ENCODE measurements around the gene CCL24.
"Not testable (repeated sequence)": the region's sequence is repeated elsewhere in the genome, so short reads cannot be mapped to it uniquely, and the experiment has no call there.

Gene CCL24, protein sequence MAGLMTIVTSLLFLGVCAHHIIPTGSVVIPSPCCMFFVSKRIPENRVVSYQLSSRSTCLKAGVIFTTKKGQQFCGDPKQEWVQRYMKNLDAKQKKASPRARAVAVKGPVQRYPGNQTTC

DNA sequence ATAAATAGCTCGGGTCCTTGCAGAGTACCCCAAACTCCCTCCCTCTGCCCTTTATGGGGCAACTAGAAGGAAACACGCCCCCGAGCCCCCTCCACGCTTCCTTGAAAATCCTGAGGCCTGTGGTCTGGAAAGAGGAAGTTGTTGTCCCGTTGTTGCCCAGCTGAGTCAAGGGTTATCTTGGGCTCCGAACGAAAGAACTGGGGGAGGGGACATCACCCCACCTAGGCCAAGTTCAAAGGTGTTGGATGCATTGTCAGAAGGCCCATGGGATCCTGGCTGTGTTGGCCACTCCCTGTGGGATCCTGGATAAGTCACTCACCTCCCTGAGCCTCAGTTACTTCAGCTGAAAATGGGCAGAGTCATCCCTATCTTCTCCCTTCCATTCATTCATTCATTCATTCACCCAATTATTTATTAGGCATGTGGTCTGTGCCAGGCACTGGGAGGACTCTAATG lies at the start of gene CCL24:
Gene CCL24 (minus strand): TSS at position 26 of the 456 bp plus-strand sequence. CDS start 91 bp downstream, outside the sequence.
- no peak for TF ChIP-seq JUND (IDR thresholded peaks at IDR 0.05; ENCODE audit: low read depth)
- in situ Hi-C loops (cut with HindIII; ENCODE audit: low pct_unique_long_range_greater_than_20kb, low sequenced_read_pairs): no loop called here
- no peak for DNase-seq (ENCODE audit: low read depth in 1 of 2, low spot score in 1 of 2)

DNA sequence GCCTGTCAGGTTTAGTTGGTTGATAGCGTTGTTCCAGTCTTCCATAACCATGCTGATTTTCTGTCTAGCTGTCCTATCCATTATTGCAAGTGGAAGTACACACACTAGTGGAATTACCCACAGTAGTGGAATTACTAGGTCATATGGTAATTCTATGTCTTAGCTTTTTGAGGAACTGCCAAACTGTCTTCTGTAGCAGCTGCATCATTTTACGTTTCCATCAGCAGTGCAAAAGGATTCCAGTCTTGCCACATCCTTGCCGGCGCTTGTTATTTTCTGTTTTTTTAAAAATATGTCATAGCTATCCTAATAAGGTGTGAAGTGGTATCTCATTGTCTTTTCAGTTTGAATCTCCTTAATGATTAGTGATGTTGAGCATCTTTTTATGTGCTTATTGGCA lies 48.0 kb upstream of the CCL24 start:
- in situ Hi-C loops (cut with HindIII; ENCODE audit: low pct_unique_long_range_greater_than_20kb, low sequenced_read_pairs): no loop called here
- no peak for DNase-seq (ENCODE audit: low read depth in 1 of 2, low spot score in 1 of 2)

DNA sequence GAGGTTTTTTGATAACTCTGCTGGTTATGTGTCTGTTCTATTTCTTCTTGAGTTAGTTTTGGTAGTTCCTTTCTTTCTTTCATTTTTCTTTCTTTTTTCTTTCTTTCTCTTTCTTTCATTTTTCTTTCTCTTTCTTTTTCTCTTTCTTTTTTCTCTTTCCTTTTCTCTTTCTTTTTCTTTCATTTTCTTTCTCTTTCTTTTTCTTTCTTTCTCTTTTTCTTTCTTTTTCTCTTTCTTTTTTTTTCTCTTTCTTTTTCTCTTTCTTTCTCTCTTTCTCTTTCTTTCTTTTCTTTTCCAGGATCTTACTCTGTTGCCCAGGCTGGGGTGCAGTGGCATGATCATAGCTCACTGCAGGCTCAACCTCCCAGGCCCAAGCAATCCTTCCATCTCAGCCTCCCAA lies 44.8 kb upstream of the CCL24 start:
- DNase-seq (ENCODE audit: low read depth in 1 of 2, low spot score in 1 of 2): no peak
- in situ Hi-C loops (cut with HindIII; ENCODE audit: low pct_unique_long_range_greater_than_20kb, low sequenced_read_pairs): no loop called here

More for the DNA sequence above, 48.0 kb upstream of the CCL24 start:
- TF ChIP-seq JUND (IDR thresholded peaks at IDR 0.05; ENCODE audit: low read depth): no peak

DNA sequence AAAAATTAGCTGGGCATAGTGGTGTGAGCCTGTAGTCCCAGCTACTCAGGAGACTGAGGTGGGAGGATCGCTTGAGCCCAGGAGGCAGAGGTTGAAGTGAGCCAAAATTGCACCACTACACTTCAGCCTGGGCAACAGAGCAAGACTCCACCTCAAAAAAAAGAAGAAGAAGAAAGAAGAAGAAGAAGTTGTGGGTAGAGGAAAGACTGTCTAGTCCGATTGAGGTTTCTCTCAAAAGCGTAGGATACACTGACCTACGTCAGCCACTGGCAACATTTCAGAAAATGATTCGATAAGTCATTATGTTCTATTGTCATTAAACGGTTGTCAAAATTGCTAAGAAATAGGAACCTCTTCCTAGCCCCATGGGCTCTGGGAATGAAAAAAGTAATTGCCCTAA lies 42.9 kb upstream of the CCL24 start:
- no peak for TF ChIP-seq JUND (IDR thresholded peaks at IDR 0.05; ENCODE audit: low read depth)
- in situ Hi-C loops (cut with HindIII; ENCODE audit: low pct_unique_long_range_greater_than_20kb, low sequenced_read_pairs): no loop called here
- no peak for DNase-seq (ENCODE audit: low read depth in 1 of 2, low spot score in 1 of 2)

More for the DNA sequence above, 44.8 kb upstream of the CCL24 start:
- no peak for TF ChIP-seq JUND (IDR thresholded peaks at IDR 0.05; ENCODE audit: low read depth)

DNA sequence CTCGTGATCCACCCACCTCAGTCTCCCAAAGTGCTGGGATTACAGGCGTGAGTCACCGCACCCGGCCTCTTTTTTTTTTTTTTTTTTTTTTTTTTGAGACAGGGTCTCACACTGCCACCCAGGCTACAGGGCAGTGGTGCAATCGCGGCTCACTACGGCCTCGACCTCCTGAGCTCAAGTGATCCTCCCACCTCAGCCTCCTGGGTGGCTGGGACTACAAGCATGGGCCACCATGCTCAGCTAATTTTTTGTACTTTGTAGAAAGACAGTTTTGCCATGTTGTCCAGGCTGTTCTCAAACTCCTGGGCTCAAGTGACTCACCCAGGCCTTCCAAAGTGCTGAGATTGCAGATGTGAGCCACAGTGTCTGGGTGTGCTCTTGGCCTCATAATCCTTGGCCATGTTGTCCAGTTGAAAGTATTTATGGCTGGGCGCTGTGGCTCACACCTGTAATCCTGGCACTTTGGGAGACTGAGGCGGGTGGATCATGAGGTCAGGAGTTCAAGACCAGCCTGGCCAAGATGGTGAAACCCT lies 41.3 kb upstream of the CCL24 start:
- DNase-seq (ENCODE audit: low read depth in 1 of 2, low spot score in 1 of 2); in situ Hi-C loops (cut with HindIII; ENCODE audit: low pct_unique_long_range_greater_than_20kb, low sequenced_read_pairs): not testable (repeated sequence)

DNA sequence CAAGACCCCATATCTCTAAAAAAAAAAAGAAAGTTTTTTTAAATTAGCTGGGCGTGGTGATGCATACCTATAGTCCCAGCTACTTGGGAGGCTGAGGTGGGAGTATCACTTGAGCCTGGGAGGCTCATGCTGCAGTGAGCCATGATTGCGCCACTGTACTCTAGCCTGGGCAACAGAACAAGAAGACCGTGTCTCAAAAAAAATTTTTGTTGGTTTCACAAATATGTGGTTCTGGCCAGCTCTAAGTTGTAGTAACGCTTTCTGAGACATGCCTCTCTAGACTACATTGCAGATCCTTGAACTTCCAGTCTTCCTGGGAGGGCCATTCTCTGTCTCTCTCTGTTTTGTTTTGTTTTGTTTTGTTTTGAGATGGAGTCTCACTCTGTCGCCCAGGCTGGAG lies 40.6 kb upstream of the CCL24 start:
- in situ Hi-C loops (cut with HindIII; ENCODE audit: low pct_unique_long_range_greater_than_20kb, low sequenced_read_pairs): no loop called here
- no peak for TF ChIP-seq JUND (IDR thresholded peaks at IDR 0.05; ENCODE audit: low read depth)
- DNase-seq (ENCODE audit: low read depth in 1 of 2, low spot score in 1 of 2): no peak

DNA sequence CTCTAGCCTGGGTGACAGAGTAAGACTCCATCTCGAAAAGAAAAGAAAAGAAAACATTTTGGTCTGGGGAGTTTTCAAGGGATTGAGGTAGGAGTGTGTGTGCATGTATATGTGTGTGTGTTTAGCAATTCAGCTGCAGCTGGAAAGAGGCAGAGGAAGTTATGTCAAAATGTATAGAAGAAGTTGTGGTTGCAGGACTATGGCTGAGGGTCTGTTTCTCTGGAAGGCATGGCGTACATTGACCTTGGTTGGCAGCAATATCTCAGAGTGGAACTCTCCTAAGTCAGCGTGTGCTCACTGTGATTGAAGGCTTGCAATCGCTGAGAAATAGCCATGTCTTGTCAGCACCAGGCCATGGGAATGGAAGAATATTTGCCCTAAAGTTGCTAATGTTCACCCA lies 36.6 kb upstream of the CCL24 start:
- in situ Hi-C loops (cut with HindIII; ENCODE audit: low pct_unique_long_range_greater_than_20kb, low sequenced_read_pairs): no loop called here
- no peak for DNase-seq (ENCODE audit: low read depth in 1 of 2, low spot score in 1 of 2)
- no peak for TF ChIP-seq JUND (IDR thresholded peaks at IDR 0.05; ENCODE audit: low read depth)

DNA sequence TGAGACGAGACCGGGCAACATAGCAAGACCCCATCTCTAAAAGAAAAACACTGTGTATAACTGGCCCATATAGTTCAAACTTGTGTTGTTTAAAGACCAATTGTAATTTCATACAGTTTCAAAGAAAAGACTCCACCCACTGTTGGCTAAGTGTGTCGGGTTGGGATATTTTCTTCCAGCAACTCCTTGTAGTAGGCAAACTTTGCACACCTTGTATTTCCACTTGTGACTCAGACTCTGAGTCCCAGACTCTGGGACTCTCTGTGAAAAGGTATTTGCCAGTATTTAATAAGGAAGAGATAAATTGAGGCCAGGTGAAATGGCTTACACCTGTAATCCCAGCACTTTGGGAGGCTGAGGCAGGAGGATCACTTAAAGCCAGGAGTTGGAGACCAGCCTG lies 36.0 kb upstream of the CCL24 start:
- no peak for DNase-seq (ENCODE audit: low read depth in 1 of 2, low spot score in 1 of 2)
- no peak for TF ChIP-seq JUND (IDR thresholded peaks at IDR 0.05; ENCODE audit: low read depth)
- in situ Hi-C loops (cut with HindIII; ENCODE audit: low pct_unique_long_range_greater_than_20kb, low sequenced_read_pairs): no loop called here

DNA sequence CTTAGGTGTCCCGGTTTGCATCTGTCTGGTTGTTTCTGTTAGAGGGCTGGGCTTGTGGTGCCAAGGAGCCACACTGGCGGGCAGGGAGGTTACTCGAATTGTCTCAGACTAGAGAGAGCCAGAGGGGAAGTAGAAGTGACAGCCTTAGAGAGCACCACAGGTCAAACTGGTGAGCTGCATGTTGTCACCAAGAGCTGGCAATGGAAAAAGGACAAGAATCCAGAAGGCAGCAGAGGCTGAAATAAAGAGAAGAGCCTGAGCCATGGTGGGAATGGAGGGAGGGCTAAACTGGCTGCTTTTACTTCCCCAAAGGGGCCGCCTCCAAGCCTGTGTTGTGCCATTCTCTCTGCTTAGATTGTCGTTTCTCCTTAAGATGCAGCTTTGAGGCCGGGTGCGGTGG lies 34.1 kb upstream of the CCL24 start:
- in situ Hi-C loops (cut with HindIII; ENCODE audit: low pct_unique_long_range_greater_than_20kb, low sequenced_read_pairs): no loop called here
- no peak for TF ChIP-seq JUND (IDR thresholded peaks at IDR 0.05; ENCODE audit: low read depth)
- DNase-seq (ENCODE audit: low read depth in 1 of 2, low spot score in 1 of 2): no peak

DNA sequence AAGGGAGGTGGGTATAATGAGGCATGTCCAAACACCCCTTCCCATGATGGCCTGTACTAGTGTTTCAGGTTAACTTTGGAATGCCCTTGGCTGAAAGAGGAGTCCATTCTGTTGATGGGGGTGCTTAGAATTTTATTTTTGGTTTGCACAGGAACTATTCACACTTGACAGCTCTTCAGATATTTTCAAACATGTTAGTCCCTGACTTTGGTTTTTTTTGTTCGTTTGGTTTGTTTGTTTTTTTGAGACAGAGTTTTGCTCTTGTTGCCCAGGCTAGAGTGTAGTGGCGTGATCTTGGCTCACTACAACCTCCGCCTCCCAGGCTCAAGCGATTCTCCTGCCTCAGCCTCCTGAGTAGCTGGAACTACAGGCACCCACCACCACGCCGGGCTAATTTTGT lies 31.5 kb upstream of the CCL24 start:
- in situ Hi-C loops (cut with HindIII; ENCODE audit: low pct_unique_long_range_greater_than_20kb, low sequenced_read_pairs); DNase-seq (ENCODE audit: low read depth in 1 of 2, low spot score in 1 of 2): not testable (repeated sequence)

DNA sequence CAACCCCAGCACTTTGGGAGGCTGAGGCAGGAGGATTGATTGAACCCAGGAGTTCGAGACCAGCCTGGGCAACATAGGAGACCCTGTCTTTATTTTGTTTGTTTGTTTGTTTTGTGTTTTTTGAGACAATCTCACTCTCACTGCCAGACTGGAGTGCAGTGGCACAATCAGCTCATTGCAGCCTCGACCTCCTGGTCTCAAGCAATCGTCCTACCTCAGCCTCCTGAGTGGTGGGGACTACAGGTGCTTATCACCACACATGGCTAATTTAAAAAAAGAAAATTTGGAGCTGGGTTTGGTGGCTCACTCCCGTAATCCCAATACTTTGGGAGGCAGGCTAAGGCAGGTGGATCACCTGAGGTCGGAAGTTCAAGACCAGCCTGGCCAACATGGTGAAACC lies 30.6 kb upstream of the CCL24 start:
- in situ Hi-C loops (cut with HindIII; ENCODE audit: low pct_unique_long_range_greater_than_20kb, low sequenced_read_pairs): no loop called here
- TF ChIP-seq JUND (IDR thresholded peaks at IDR 0.05; ENCODE audit: low read depth): no peak
- no peak for DNase-seq (ENCODE audit: low read depth in 1 of 2, low spot score in 1 of 2)

DNA sequence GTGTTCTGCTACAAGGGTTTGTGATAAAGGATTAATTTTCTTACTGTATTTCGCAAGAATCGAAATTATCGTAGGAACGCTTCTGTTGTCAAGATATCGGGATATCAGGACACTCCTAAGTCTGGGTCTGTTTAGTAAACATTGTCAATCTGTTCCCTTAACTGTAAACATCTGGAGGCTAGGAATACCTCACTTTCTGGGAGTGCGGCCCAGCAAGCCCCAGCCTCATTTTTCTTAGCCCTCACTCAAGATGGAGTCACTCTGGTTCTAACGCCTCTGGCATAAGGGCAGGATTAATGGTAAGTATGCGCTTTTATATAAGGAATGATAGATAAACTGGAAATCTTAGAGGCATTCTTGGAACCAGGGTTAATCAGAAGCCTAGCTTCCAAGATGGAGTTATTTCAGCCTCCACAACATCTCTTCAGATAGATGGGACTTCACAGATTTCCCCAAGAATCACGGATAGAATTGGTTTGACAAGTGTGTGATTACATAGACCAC lies 30.1 kb upstream of the CCL24 start:
- in situ Hi-C loops (cut with HindIII; ENCODE audit: low pct_unique_long_range_greater_than_20kb, low sequenced_read_pairs): no loop called here
- no peak for DNase-seq (ENCODE audit: low read depth in 1 of 2, low spot score in 1 of 2)
- no peak for TF ChIP-seq JUND (IDR thresholded peaks at IDR 0.05; ENCODE audit: low read depth)

DNA sequence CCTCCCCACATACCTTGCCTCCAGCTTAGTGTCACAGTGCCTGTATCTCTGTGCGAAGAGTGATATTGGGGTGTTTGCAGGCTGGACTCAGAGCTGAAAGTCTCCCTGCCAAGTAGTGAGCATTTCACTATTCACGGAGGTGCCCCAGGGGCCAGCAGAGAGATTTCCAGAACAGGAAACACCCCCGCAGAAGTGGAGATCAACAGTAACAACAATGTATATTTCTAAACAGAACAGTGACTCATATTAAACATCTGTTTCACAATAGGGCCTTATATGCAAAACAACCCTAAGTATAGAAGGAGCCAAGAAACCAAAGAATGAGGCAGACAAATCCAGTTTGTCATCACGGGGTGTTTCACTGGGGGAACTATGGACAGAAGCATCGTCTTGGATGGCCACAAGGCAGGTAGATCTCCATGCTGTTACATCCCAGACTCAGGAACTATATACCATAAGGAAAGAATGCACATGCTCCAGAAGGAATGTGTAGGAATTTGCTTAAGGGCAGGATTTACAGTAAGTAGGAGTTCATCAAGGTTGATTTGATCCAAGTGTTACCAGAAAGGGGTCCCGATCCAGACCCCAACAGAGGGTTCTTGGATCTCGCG lies 29.3 kb upstream of the CCL24 start:
- peak in 1 of 2 experiments; percentile 28 for DNase-seq (ENCODE audit: low read depth in 1 of 2, low spot score in 1 of 2)
- in situ Hi-C loops (cut with HindIII; ENCODE audit: low pct_unique_long_range_greater_than_20kb, low sequenced_read_pairs): no loop called here
- TF ChIP-seq JUND (IDR thresholded peaks at IDR 0.05; ENCODE audit: low read depth): no peak

Measured in T47D (cell line).